Endothelial cell of umbilical vein (primary cell): ENCODE results near the gene MAP4K3. TPM values are rescaled to one million over a fixed set of nuclear protein-coding genes. Genes with fewer than 3 reads are reported as not detected.

Experiments used
- BruUV-seq: library from RNA; stranded (reverse); fragments of 400-500 nt; replicated peaks from 2 replicates; lab custom pipeline; 2021; lab: Mats Ljungman, UMichigan
- CTCF ChIA-PET: fragments of 300-600, 350-600 bp; sonication (Branson Sonifier 250); formaldehyde crosslinking; loops from one replicate; lab custom pipeline; 2021; ENCODE audit warnings: antibody characterized with exemption, inconsistent platforms; lab: Charles Lee
- POLR2A ChIA-PET: fragments of 300-600, 350-600 bp; sonication (Branson Sonifier 250); formaldehyde crosslinking; loops from one replicate; lab custom pipeline; 2021; ENCODE audit warnings: antibody characterized with exemption, inconsistent platforms; lab: Charles Lee
- DNase-seq: peaks from one replicate; pipeline ENCODE4 v3.0.0-alpha.2; 2011; ENCODE audit warnings: low read depth, low spot score
- FAIRE-seq: peaks from 2 replicates; lab custom pipeline; 2011; peaks lifted over from hg19 to GRCh38; lab: Jason Lieb, UNC
- H2AFZ ChIP-seq: 2 replicates; pipeline ENCODE4 v1.6.0; 2012; ENCODE audit warnings: low read depth, low read length, control low read depth, inconsistent platforms
- H3K27ac ChIP-seq: 2 replicates; pipeline ENCODE4 v1.5.1; 2011; ENCODE audit warnings: low read depth, mild to moderate bottlenecking, control low read depth, low read length, moderate library complexity; ENCODE audit not compliant: insufficient read depth
- H3K27me3 ChIP-seq, 2 experiments: 2 replicates each; pipeline versions ENCODE4 v1.6.0 to v1.6.1; 2011; ENCODE audit warnings: low read length in 2 of 2, mixed read lengths in 1 of 2; ENCODE audit not compliant: control insufficient read depth in 2 of 2, insufficient read depth in 2 of 2
- H3K36me3 ChIP-seq, 2 experiments: 2 replicates in 1 of 2; 3 replicates in 1 of 2; pipeline ENCODE4 v1.5.1; 2011; ENCODE audit warnings: low read length in 2 of 2, mild to moderate bottlenecking in 1 of 2, moderate library complexity in 1 of 2; ENCODE audit not compliant: control insufficient read depth in 2 of 2, insufficient read depth in 2 of 2; ENCODE audit errors: extremely low read depth in 1 of 2
- H3K4me1 ChIP-seq: 3 replicates; pipeline ENCODE4 v1.5.1; 2011; ENCODE audit warnings: mild to moderate bottlenecking, low read length; ENCODE audit not compliant: control insufficient read depth, insufficient read depth; ENCODE audit errors: extremely low read depth
- H3K4me2 ChIP-seq: 2 replicates; pipeline ENCODE4 v1.6.1; 2011; ENCODE audit warnings: low read length, control low read depth, mixed read lengths; ENCODE audit not compliant: insufficient read depth
- H3K4me3 ChIP-seq, 3 experiments: fragments of 200-600 bp in 1 of 3; sonication (generic), shearing (Covaris generic) in 1 of 3; replicated peaks in 1 of 3; 2 replicates each; pipeline ENCODE4 v1.5.1; 2011 to 2016; ENCODE audit warnings: control low read depth in 3 of 3, low read length in 3 of 3, mild to moderate bottlenecking in 2 of 3, inconsistent platforms in 1 of 3, low read depth in 1 of 3, moderate library complexity in 1 of 3; ENCODE audit not compliant: insufficient read depth in 1 of 3
- H3K79me2 ChIP-seq: 2 replicates; pipeline ENCODE4 v1.6.0; 2012; ENCODE audit warnings: low read length, inconsistent platforms; ENCODE audit not compliant: control insufficient read depth, insufficient read depth
- H3K9ac ChIP-seq: replicated peaks from 2 replicates; pipeline ENCODE3; 2011; ENCODE audit warnings: low read length, control low read depth; ENCODE audit not compliant: insufficient read depth; ENCODE audit errors: extremely low read depth
- H3K9me1 ChIP-seq: replicated peaks from 3 replicates; pipeline ENCODE4 v1.6.0; 2011; ENCODE audit warnings: mild to moderate bottlenecking, low read length; ENCODE audit not compliant: control insufficient read depth, insufficient read depth; ENCODE audit errors: extremely low read depth
- H3K9me3 ChIP-seq: replicated peaks from 2 replicates; pipeline ENCODE4 v1.5.1; 2012; ENCODE audit warnings: low read length, inconsistent platforms; ENCODE audit not compliant: control insufficient read depth, insufficient read depth
- H4K20me1 ChIP-seq: replicated peaks from 2 replicates; pipeline ENCODE3; 2011; ENCODE audit warnings: mild to moderate bottlenecking, low read length; ENCODE audit not compliant: control insufficient read depth, insufficient read depth; ENCODE audit errors: extremely low read depth
- EZH2 ChIP-seq: IDR thresholded peaks from 2 replicates; pipeline ENCODE4 v1.6.1; 2012; ENCODE audit warnings: borderline replicate concordance, low read depth, mild to moderate bottlenecking, moderate library complexity, low read length, inconsistent platforms; ENCODE audit not compliant: severe bottlenecking
- FOS ChIP-seq: IDR thresholded peaks from 2 replicates; pipeline ENCODE4 v1.6.1; 2011; ENCODE audit warnings: mild to moderate bottlenecking, low read length, moderate library complexity, borderline replicate concordance; ENCODE audit not compliant: insufficient read depth
- GATA2 ChIP-seq: IDR thresholded peaks from 2 replicates; pipeline ENCODE4 v1.7.0; 2011; ENCODE audit warnings: low read depth, mild to moderate bottlenecking, moderate library complexity, mixed read lengths, low read length; ENCODE audit not compliant: insufficient read length, insufficient read depth
- JUN ChIP-seq: IDR thresholded peaks from 2 replicates; pipeline ENCODE4 v1.6.1; 2011; ENCODE audit warnings: borderline replicate concordance, low read depth; ENCODE audit not compliant: insufficient read length, insufficient read depth
- MYC ChIP-seq: IDR thresholded peaks from one replicate; pipeline ENCODE4 v1.6.1; 2011; ENCODE audit warnings: mild to moderate bottlenecking, low read depth, low read length
- POLR2A ChIP-seq: IDR thresholded peaks from 2 replicates; pipeline ENCODE4 v1.6.1; 2012; ENCODE audit warnings: low read depth, mild to moderate bottlenecking, control low read depth, low read length
- POLR2AphosphoS5 ChIP-seq: IDR thresholded peaks from 2 replicates; pipeline ENCODE4 v1.6.1; 2012; ENCODE audit warnings: low read depth, mild to moderate bottlenecking, control low read depth, low read length, moderate library complexity; ENCODE audit not compliant: insufficient read depth
- dilution Hi-C: fragments of 300-500 bp; cut with MboI; formaldehyde crosslinking; loops from one replicate; pipeline ENCODE4 v1.15.0; 2019; ENCODE audit warnings: low sequenced_read_pairs; ENCODE audit not compliant: extremely low pct_ligation_motif_present
- intact Hi-C: fragments of 100-400 bp; cut with micrococcal nuclease; formaldehyde crosslinking; loops from one replicate; pipeline ENCODE4 v1.10.0; 2022
- polyA plus RNA-seq, 4 experiments: library from polyadenylated mRNA; depleted of rRNA in 3 of 4; stranded (reverse) in 3 of 4; unstranded in 1 of 4; fragments of >200 nt; gene quantifications; 2 replicates each; pipeline versions ENCODE4 v1.2.1 to v1.2.3, GENCODE V29; 2011 to 2012; ENCODE audit warnings: missing spikeins in 1 of 4
- total RNA-seq: library from RNA; stranded (reverse); gene quantifications from 2 replicates; pipeline ENCODE4 v1.2.3, GENCODE V29; 2021
- TF ChIP-seq, protein P1 (sequence below), 2 donors: IDR thresholded peaks; 1 replicate in 1 of 2; 2 replicates in 1 of 2; pipeline ENCODE4 v1.5.1; 2011; ENCODE audit warnings: low read length in 2 of 2, mild to moderate bottlenecking in 2 of 2, moderate library complexity in 2 of 2, control low read depth in 1 of 2, inconsistent platforms in 1 of 2, low read depth in 1 of 2; ENCODE audit not compliant: insufficient read depth in 1 of 2; ENCODE audit errors: extremely low read depth in 1 of 2
- TF ChIP-seq, protein P2 (sequence below): IDR thresholded peaks from 2 replicates; pipeline ENCODE4 v1.6.1; 2011; ENCODE audit not compliant: insufficient read depth, insufficient read length

Gene MAP4K3
- total and polyA plus RNA-seq, 2 donors (not counting 3 experiments of a cell fraction or from before 2014, with no cell fraction given): 8.0 to 45.9 TPM

DNA sequence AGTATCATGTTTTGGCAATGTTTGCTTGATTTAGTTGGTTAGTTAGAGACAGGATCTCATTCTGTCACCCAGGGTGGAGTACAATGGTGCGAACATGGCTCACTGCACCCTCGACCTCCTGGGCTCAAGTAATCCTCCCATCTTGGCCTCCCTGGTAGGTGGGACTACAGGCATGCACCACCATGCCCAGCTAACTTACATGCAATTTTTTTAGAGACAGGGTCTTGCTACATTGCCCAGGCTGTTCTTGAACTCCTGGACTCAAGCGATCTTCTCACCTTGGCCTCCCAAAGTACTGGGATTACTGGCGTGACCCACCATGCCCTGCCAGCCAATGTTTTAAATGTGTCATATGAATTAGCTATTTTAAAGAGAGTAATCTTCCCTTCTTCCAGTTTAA, 177.0 kb downstream of the MAP4K3 start:
- Histone ChIP-seq H3K4me3 (no peak overlapping the region), H3K9me3 (no peaks in the 10 kb centered on the region), H3K27ac (no peak overlapping the region), H3K36me3 (peaks cover 2 to 7% of the 10 kb centered on the region in 2 experiments), H3K9ac (no peak overlapping the region), H2AFZ (no peak overlapping the region), H3K4me1 (no peaks in the 10 kb centered on the region), H3K79me2 (no peaks in the 10 kb centered on the region), H3K27me3 (no peaks in the 10 kb centered on the region), H3K9me1 (no peaks in the 10 kb centered on the region), H3K4me2 (no peak overlapping the region), H4K20me1 (no peaks in the 10 kb centered on the region)
- DNase-seq: no peak
- POLR2A ChIA-PET: no interaction called here
- CTCF ChIA-PET: no interaction called here
- dilution Hi-C loops: no loop called here
- intact Hi-C loops: no loop called here
- BruUV-seq: no TSS peak
- TF ChIP-seq, protein P1, sequence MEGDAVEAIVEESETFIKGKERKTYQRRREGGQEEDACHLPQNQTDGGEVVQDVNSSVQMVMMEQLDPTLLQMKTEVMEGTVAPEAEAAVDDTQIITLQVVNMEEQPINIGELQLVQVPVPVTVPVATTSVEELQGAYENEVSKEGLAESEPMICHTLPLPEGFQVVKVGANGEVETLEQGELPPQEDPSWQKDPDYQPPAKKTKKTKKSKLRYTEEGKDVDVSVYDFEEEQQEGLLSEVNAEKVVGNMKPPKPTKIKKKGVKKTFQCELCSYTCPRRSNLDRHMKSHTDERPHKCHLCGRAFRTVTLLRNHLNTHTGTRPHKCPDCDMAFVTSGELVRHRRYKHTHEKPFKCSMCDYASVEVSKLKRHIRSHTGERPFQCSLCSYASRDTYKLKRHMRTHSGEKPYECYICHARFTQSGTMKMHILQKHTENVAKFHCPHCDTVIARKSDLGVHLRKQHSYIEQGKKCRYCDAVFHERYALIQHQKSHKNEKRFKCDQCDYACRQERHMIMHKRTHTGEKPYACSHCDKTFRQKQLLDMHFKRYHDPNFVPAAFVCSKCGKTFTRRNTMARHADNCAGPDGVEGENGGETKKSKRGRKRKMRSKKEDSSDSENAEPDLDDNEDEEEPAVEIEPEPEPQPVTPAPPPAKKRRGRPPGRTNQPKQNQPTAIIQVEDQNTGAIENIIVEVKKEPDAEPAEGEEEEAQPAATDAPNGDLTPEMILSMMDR (IDR thresholded peaks at IDR 0.05; ENCODE audit: extremely low read depth in 1 of 2, insufficient read depth in 1 of 2, low read depth in 1 of 2, low read length in 2 of 2): no peak
- TF ChIP-seq, protein P2, sequence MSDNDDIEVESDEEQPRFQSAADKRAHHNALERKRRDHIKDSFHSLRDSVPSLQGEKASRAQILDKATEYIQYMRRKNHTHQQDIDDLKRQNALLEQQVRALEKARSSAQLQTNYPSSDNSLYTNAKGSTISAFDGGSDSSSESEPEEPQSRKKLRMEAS: no peak
- TF ChIP-seq EZH2 (no peak), MYC (no peak), GATA2 (no peak), POLR2A (no peak), FOS (no peak), POLR2AphosphoS5 (no peak), JUN (no peak)
- no peak for FAIRE-seq
